DMS53 treated with DMSO at 0.1 percent for 48 hours (cell line): ENCODE measurements around the gene TRAPPC2.
"Not testable (repeated sequence)": the region's sequence is repeated elsewhere in the genome, so short reads cannot be mapped to it uniquely, and the experiment has no call there.

Experiments used
- DNase-seq: peaks from one replicate; lab custom pipeline; 2025; ENCODE audit not compliant: unreplicated experiment; lab: John Stamatoyannopoulos, UW

TRAPPC2 gene

GRCh38 chrX:13673016-13673415, 61.4 kb downstream of the TRAPPC2 start:
- DNase-seq: no peak

- DNase-seq: no peak
Measured at GRCh38 chrX:13670197-13670596, 64.2 kb downstream of the TRAPPC2 start.

DNA sequence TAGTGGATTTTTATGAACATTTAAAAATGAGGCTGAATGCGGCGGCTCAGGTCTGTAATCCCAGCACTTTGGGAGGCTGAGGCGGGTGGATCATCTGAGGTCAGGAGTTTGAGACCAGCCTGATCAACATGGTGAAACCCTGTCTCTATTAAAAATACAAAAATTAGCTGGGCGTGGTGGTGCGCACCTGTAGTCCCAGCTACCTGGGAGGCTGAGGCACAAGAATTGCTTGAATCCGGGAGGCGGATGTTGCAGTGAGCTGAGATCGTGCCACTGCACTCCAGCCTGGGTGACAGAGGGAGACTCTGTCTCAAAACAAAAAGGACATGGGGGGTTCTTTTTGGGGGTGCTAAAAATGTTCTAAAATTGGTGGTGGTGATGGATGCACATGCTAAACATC, 64.7 kb downstream of the TRAPPC2 start:
- DNase-seq: not testable (repeated sequence)

GRCh38 chrX:13669246-13669737, 65.1 kb downstream of the TRAPPC2 start:
- peak; percentile 75 for DNase-seq

GRCh38 chrX:13667919-13668318, 66.5 kb downstream of the TRAPPC2 start:
- no peak for DNase-seq

DNA sequence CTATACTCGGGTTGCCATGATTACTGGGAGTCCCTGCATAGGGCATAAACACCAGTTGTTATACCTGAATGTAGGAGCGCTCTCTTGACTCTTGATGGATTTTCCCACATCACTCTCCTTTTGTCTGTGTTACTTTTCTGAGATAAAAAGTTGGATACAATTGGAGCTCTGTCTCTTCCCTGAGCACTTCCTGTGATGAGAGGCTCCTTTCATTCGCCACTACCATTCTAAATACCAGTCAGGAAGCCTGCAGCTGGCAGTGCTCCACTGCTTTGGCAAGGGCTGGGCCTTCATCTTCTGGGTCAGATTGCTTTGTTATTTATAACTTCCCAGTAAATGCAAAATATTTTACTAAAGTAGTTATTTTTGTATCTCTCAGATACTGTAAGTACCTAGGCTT, 67.6 kb downstream of the TRAPPC2 start:
- DNase-seq: no peak

- no peak for DNase-seq
Measured at GRCh38 chrX:13664020-13664419, 70.4 kb downstream of the TRAPPC2 start.

DNA sequence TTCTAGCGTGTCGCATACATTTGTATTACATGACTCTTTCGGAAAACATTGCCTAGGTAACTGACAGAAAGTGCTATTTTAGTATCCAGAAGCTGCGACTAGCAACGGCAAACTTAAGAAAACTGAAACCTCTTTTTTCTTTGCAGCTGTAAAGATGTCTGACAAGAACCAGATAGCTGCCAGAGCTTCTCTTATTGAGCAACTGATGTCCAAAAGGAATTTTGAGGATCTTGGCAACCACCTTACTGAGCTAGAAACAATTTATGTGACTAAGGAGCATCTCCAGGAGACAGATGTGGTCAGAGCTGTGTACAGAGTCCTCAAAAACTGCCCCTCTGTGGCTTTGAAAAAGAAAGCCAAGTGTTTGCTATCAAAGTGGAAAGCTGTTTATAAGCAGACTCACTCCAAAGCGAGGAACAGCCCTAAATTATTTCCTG, 72.0 kb downstream of the TRAPPC2 start:
- no peak for DNase-seq
